Pancreas (tissue), 10 donors: ENCODE results near the gene EIF1AX. TPM values are rescaled to one million over a fixed set of nuclear protein-coding genes. Genes with fewer than 3 reads are reported as not detected.

Source experiments
- ATAC-seq, 4 donors: fragments of 200-7000 bp; cut with Tn5 transposase; one replicate each; pipeline versions ENCODE4 v1.8.0 to v1.9.1; 2020; ENCODE audit warnings: mild to moderate bottlenecking in 4 of 4, moderate library complexity in 4 of 4
- DNase-seq, 6 donors: peaks; one replicate each; pipeline ENCODE4 v3.0.0-alpha.2; 2020
- FAIRE-seq: peaks from 2 replicates; lab custom pipeline; 2012; peaks lifted over from hg19 to GRCh38; lab: Jason Lieb, UNC
- H3K27ac ChIP-seq, 4 donors: fragments of 200-600 bp; sonication (generic); 1 replicate in 3 of 4; 2 replicates in 1 of 4; pipeline versions ENCODE4 v1.5.0 to v1.8.0; 2020
- H3K27me3 ChIP-seq, 4 donors: fragments of 200-600 bp; one replicate each; pipeline ENCODE4 v1.8.0; 2021
- H3K36me3 ChIP-seq, 3 donors: fragments of 200-600 bp; sonication (generic) in 1 of 3; one replicate each; pipeline versions ENCODE4 v1.5.0 to v1.8.0; 2020 to 2021
- H3K4me1 ChIP-seq, 3 donors: fragments of 200-600 bp; one replicate each; pipeline ENCODE4 v1.8.0; 2021
- H3K4me3 ChIP-seq, 4 donors: fragments of 200-600 bp; sonication (generic) in 2 of 4; one replicate each; pipeline versions ENCODE4 v1.5.0 to v1.8.0; 2020 to 2021
- H3K9me3 ChIP-seq, 4 donors: fragments of 200-600 bp; one replicate each; pipeline ENCODE4 v1.8.0; 2021
- WGBS, 2 donors: extraction: QIAGEN DNeasy Blood & Tissue Kit; methylation state at CpG; one replicate each; pipeline ENCODE4 v1.1.7; 2013; 5-methylcytosine and 5-hydroxymethylcytosine counted together
- intact Hi-C, 3 donors: fragments of 100-400 bp; cut with DNase I; formaldehyde crosslinking; loops; one replicate each; pipeline versions ENCODE4 v1.11.1 to v1.14.2; 2022
- polyA plus RNA-seq, 2 donors: library from polyadenylated mRNA; stranded (reverse); fragments of 200-250 nt; gene quantifications; one replicate each; pipeline ENCODE4 v1.2.3, GENCODE V29; 2013
- total RNA-seq, 6 donors: library from RNA; stranded (reverse); fragmentation: NEBNext Ultra II Directional in 4 of 6; extraction: Animal tissue kit (Norgen Biotek cat#: 25700) in 4 of 6; gene quantifications; one replicate each; pipeline versions ENCODE4 v1.2.1 to v1.2.4, GENCODE V29; 2021 to 2023
- TF ChIP-seq, protein P1 (sequence below), 4 donors: fragments of 200-600 bp; sonication (generic) in 3 of 4; IDR thresholded peaks; one replicate each; pipeline versions ENCODE4 v1.5.0 to v1.8.0; 2021; ENCODE audit warnings: antibody characterized with exemption in 4 of 4
- donor health status: healthy with polysubstance abuse.
- donor health status: DM: no; HTN: no; CAD: no; lungs with moderate emphysema.
- donor health status: DM: no; HTN: no; CAD: no.
- donor health status: control.
- donor health status: control.
- donor health status: Bipolar disorder and iron deficiency.
- donor health status: DM: yes; HTN: yes; CAD: no.
- donor health status: DM: no; HTN: no; CAD: no.
- donor health status: DM: no; HTN: no; CAD: no.
- donor health status: DM: yes; HTN: yes; CAD: no.

EIF1AX gene
- total and polyA plus RNA-seq, 8 donors: 12.4 to 76.7 (median 49.0) TPM

DNA sequence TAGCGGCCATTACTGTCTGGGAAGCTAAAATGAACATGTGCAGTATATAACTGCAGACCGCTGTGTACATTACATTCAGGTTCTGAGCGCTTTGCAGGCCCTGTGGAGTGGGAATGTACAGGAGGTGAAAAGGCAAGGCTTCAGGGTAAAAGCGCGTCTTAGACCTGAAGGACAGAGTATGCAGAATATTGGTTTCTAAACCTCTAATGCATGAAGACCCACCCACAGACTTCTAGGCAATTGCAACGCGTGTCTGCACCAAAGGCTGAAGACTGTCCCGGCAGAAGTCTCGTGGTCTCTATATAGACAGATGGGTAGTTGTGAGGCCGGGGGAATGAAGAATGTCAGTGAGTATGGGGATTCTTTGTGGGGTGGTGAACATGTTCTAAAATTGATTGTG lies 30.4 kb downstream of the EIF1AX start:
- Histone ChIP-seq H3K36me3 (no peaks in the 10 kb centered on the region), H3K4me3 (no peak overlapping the region), H3K9me3 (no peaks in the 10 kb centered on the region), H3K27ac (no peak overlapping the region), H3K27me3 (peaks cover 0 to 7% (median 0%) of the 10 kb centered on the region in 4 donors), H3K4me1 (no peaks in the 10 kb centered on the region)
- 95 to 96% methylated on average over 10 of the region's 10 CpGs for WGBS, 2 donors
- TF ChIP-seq, protein P1, sequence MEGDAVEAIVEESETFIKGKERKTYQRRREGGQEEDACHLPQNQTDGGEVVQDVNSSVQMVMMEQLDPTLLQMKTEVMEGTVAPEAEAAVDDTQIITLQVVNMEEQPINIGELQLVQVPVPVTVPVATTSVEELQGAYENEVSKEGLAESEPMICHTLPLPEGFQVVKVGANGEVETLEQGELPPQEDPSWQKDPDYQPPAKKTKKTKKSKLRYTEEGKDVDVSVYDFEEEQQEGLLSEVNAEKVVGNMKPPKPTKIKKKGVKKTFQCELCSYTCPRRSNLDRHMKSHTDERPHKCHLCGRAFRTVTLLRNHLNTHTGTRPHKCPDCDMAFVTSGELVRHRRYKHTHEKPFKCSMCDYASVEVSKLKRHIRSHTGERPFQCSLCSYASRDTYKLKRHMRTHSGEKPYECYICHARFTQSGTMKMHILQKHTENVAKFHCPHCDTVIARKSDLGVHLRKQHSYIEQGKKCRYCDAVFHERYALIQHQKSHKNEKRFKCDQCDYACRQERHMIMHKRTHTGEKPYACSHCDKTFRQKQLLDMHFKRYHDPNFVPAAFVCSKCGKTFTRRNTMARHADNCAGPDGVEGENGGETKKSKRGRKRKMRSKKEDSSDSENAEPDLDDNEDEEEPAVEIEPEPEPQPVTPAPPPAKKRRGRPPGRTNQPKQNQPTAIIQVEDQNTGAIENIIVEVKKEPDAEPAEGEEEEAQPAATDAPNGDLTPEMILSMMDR (IDR thresholded peaks at IDR 0.05): no peak
- FAIRE-seq: no peak
- intact Hi-C loops: no loop called here
- DNase-seq: no peak
- ATAC-seq: no peak

DNA sequence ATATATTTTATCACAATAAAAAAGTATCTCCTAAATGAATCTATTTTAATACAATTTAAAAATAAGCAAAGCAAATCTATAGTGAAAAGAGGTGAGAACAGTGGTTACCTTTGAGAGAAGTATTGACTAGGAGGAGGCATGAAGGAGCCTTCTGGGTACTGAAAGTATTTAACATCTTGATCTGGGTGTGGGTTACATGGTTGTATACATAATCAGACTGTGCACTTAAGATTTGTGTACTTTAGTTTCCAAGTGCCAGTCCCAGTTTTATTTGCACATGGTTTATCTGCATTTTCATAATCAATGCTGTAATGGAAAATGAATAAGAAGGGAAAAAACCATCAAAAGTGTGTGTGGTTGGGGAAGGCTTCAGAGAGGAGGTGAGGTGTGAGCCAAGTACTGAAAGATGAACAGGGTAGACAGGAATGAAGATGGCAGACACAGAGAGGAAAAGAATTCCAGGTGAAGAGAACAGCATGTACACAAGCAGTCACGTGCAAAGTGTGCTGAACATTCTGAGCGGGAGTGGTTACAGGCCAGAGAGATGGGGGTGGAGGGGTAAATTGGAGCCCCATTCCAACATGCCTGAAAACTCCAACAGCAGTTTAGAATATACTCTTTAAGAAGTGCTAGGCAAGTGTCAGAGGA lies 39.6 kb downstream of the EIF1AX start:
- FAIRE-seq (no peak), DNase-seq (no peak), ATAC-seq (no peak)
- no peaks in the 10 kb centered on the region for H3K4me1 ChIP-seq
- TF ChIP-seq, protein P1 (IDR thresholded peaks at IDR 0.05): no peak
- WGBS, 2 donors: 57 to 74% methylated on average over 2 of the region's 2 CpGs
- H3K4me3 ChIP-seq: no peak overlapping the region
- no peaks in the 10 kb centered on the region for H3K9me3 ChIP-seq
- no peaks in the 10 kb centered on the region for H3K36me3 ChIP-seq
- intact Hi-C loops: no loop called here
- H3K27me3 ChIP-seq: no peaks in the 10 kb centered on the region
- no peak overlapping the region for H3K27ac ChIP-seq

DNA sequence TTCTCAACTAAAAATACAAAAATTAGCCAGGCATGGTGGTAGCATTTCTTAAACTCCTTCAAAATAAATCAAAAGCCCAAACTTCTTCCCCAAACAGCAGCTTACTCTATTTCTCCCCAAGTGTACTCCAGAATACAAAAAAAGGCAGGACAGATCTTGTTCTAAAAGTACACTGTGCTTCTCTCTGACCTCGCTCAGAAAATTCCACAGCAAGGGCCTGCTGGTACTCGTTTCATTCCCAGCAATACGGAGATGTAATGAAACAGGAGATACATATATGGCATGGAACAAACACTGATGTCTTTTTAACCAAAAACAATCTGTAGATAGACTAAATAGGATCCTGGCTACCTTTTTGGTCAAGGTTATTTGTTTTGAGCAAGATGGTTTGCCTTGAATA lies 50.1 kb downstream of the EIF1AX start:
- WGBS, 2 donors: 83 to 89% methylated on average over 3 of the region's 3 CpGs
- no peak overlapping the region for H3K27ac ChIP-seq
- FAIRE-seq (peak; percentile 69), ATAC-seq (no peak), DNase-seq (no peak)
- H3K27me3 ChIP-seq: peaks cover 0 to 4% (median 0%) of the 10 kb centered on the region in 4 donors
- TF ChIP-seq, protein P1 (IDR thresholded peaks at IDR 0.05): no peak
- H3K4me3 ChIP-seq: no peak overlapping the region
- no peaks in the 10 kb centered on the region for H3K4me1 ChIP-seq
- H3K9me3 ChIP-seq: no peaks in the 10 kb centered on the region
- H3K36me3 ChIP-seq: no peaks in the 10 kb centered on the region
- intact Hi-C loops: no loop called here

DNA sequence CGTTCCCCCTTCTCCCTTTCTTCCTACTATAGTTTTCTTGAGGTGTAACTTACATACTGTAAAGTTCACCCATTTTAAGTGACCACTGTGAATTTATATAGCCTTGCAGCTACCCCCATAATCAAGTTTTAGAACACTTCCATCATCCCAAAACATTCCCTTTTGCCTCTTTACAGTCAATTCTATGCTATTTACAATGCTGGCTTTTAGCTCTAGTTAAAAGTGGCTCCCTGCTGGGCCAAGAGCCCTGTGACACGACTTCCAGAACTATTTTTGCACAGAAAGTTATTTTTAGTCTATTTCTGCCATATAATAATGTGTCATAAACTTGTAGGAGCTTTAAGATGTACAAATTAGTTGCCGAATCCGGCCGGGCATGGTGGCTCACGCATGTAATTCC lies 51.8 kb downstream of the EIF1AX start:
- Histone ChIP-seq H3K36me3 (no peaks in the 10 kb centered on the region), H3K4me1 (no peaks in the 10 kb centered on the region), H3K4me3 (no peak overlapping the region), H3K9me3 (no peaks in the 10 kb centered on the region), H3K27me3 (peaks cover 0 to 4% (median 0%) of the 10 kb centered on the region in 4 donors), H3K27ac (no peak overlapping the region)
- WGBS, 2 donors: 72 to 80% methylated on average over 6 of the region's 6 CpGs
- DNase-seq (no peak), ATAC-seq (no peak), FAIRE-seq (no peak)
- intact Hi-C loops: no loop called here
- TF ChIP-seq, protein P1 (IDR thresholded peaks at IDR 0.05): no peak

DNA sequence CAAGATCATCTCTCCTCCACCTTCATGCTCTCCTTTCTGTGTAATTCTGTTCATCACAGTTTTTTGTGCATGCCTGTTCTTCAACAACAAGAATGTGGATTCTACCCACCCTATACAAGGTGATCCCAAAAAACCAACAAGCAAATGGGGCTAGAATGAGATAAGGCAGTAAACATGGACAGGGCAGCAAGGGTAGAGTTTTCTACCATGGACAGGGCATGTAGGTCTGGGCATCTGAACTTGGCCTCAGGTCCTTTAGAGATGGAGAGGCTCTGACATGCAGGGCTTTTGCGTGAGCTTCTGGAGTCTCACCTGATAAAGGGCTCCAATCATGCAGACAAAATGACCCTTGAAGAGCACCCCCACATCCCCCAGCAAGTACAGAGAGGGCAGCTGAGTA lies 61.4 kb downstream of the EIF1AX start:
- 85 to 86% methylated on average over 1 of the region's 1 CpG for WGBS, 2 donors
- ATAC-seq: no peak
- TF ChIP-seq, protein P1 (IDR thresholded peaks at IDR 0.05): no peak
- no peaks in the 10 kb centered on the region for H3K4me1 ChIP-seq
- no peak for FAIRE-seq
- no peaks in the 10 kb centered on the region for H3K36me3 ChIP-seq
- no peaks in the 10 kb centered on the region for H3K27me3 ChIP-seq
- H3K4me3 ChIP-seq: no peak overlapping the region
- no peaks in the 10 kb centered on the region for H3K9me3 ChIP-seq
- no peak for DNase-seq
- no peak overlapping the region for H3K27ac ChIP-seq
- intact Hi-C loops: no loop called here
